Stimulated activated CD4-positive, alpha-beta T cell treated with anti-CD3 and anti-CD28 coated beads, Interleukin-1b, Interleukin-23, amount 100 ng/mL, for 24 hours (primary cell): ENCODE measurements around the gene YAP1.

Source experiments
- DNase-seq, 4 experiments: peaks; one replicate each; pipeline ENCODE4 v3.0.0-alpha.2; 2020; ENCODE audit warnings: low read depth in 4 of 4, low spot score in 1 of 4

Gene YAP1

DNA sequence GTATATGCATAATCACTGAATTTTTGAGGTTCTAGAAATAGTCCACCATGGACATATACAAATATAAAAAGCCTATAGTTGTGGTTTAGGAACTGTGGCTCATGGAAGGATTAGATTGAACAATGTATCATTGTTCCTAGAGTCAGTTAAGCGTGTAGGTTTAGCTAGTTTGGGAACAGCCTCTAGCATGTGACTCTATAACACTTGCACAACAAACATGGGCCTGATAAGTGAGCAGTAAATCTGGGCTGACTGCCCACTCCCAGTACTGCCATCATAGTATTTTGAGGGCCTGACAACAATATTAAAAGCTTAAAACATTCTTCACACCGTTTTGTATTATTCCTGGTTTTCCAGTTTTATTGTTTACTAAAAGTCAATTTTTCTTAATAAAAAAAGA, 47.0 kb downstream of the YAP1 start:
- no peak for DNase-seq

DNA sequence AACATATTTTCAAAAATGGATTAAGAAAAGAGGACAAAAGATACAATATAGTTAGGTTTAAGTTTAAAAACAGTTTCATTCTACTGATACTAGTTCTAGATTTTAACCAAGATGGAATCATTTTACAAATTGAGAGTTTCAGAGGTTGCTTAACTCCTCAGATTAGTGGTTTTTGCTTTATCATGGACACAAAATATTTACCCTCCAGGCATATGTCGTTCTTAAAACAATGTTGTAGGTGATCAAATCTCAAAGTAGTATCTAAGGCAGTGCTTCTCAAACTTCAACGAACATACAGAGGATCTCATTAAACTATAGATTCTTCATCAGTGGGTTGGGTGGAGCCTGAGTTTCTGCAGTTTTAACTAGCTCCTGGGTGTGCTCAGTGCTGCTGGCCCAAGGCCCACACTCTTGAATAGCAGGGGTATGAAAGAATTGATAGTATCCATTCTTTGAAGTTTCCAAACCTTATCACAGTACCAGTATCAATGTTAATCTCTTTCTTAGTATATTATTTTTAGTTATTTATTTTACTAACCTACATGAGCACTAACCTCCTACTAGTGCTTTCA, 48.0 kb downstream of the YAP1 start:
- no peak for DNase-seq

DNA sequence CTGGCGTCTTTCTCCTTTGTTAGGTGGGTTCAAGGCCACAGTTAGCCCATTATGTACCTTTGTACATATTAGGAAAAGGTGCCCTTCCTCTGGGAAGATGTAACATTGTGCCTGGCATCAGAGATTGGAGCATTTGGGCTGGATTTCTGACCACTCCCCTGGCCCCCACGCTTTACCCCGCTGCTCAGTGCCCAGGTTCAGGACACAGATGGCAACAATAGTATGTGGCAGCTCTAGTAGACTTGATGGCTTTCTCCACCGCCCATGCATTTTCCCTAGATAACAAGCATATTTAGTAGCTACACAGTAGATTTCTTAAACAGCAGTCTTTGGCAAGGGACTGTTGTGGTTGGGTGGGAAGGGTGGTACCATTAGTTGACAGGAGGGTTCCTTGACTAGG, 53.1 kb downstream of the YAP1 start:
- no peak for DNase-seq

- no peak for DNase-seq
Observed at GRCh38 chr11:102166175-102167064, 56.2 kb downstream of the YAP1 start.

- DNase-seq: no peak
Observed at GRCh38 chr11:102168481-102168880, 58.2 kb downstream of the YAP1 start.

DNA sequence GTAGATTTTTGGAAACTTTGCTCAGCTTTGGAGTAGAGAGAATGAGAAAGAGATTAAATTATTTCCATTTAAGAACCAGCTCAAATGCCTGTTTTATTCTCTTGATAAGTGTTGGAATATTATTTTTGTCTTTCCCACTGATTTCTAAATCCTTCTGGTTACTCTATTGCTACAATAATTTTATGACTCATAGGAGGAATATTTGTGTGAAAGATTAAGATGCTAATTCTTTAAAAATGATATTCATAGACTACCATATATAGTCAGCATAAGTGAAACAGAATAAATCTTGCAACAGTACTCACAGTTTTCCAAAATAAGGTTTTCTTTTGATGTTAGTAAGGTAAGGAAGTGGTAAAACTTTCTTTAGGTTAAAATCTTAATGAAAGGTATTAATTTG, 60.9 kb downstream of the YAP1 start:
- DNase-seq: no peak

DNA sequence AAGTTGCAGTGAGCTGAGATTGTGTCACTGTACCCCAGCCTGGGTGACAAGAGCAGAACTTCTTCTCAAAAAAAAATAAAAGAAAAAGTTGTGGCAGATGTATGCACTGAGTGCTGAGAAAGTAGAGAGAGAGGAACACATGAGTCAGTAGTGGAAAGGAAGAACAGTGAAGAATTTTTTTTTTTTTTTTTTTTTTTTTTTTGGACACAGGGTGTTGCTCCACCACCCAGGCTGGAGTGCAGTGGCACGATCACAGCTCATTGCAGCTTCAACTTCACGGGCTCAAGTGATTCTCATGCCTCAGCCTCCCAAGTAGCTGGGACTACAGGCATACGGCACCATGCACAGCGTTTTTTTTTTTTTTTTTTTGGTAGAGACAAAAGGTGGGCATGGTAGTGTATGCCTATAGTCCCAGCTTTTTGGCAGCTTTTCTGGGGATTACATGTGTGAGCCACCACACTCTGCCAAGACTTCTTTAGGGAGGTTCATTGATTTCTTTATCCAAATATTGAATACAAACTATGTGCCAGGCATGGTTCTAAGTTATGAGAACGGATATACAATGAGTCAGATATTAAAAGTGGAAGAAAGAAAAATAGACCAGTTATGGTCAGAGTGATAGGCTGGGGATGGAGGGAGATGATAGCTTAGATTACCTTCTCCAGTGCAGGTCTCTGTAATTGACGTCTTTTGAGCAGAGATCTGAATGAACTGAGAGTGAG, 62.0 kb downstream of the YAP1 start:
- no peak for DNase-seq

GRCh38 chr11:102177126-102177525, 66.9 kb downstream of the YAP1 start:
- DNase-seq: no peak

DNA sequence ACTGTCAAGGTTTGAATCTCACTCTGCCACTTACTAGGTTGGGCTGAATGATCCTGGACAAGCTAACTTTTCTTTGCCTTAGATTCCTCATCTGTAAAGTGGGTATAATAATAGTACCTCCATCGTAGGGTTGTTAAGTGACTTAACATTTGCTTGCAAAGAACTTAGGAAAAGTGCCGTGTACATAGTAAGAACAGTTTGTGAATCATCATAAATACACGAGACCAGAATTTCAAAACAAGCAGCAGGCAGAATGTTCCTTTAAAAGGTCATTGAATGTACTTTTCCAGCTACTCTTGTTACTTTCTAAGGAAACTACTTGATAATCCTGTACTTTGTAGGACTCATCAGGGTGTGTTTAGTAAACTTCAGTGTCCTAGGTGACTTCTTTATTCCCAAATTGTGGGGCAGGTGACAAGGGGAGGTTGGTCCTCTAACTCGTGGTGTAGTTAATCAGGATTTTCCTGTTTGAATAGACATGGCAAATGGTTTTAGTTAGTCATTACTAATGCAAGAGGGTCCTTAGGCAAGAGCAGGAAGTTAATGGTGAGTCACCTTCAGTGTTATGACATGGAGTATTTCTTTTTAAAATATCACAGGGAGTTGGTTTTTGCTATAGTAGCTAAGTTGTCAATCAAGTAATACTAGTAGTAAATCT, 67.9 kb downstream of the YAP1 start:
- DNase-seq: no peak

GRCh38 chr11:102179371-102179770, 69.1 kb downstream of the YAP1 start:
- no peak for DNase-seq

- no peak for DNase-seq
Observed at GRCh38 chr11:102184269-102184987, 74.2 kb downstream of the YAP1 start.

- no peak for DNase-seq
Observed at GRCh38 chr11:102186551-102187191, 76.4 kb downstream of the YAP1 start.

DNA sequence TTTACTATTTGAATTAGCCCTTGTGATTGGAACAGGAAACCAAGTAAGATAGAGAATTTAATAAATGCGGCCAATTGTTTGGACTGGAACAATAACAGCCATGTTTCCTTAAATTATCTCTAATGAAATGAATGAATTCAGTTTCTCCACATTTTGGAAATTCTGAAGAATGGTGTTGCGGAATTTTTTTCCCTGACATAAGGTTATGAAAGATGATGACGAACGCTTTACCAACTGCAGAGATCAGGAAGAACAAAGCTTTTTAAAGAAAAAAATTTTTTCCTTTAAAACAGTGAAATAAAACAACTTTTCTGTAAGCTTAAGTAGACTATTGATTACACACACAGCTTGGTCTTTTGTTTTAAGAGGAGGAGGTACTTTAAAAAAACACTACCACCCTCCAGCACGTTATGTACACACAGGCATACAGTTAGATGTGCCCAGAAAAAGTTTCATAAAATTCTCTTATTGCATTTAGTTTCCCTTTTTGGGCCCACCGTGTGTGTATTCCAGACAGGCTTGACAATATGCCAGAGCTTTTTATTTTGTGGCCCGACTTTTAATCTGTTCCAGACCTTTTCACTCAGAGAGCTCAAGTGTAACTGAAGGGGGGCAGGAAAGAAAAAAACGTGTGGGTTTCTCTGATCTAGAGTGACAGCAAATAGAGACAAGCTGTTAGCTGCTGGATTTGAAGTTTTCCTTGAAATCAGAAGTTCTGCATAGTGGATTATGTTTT, 77.3 kb downstream of the YAP1 start:
- no peak for DNase-seq

- DNase-seq: no peak
Observed at GRCh38 chr11:102188488-102188887, 78.2 kb downstream of the YAP1 start.

DNA sequence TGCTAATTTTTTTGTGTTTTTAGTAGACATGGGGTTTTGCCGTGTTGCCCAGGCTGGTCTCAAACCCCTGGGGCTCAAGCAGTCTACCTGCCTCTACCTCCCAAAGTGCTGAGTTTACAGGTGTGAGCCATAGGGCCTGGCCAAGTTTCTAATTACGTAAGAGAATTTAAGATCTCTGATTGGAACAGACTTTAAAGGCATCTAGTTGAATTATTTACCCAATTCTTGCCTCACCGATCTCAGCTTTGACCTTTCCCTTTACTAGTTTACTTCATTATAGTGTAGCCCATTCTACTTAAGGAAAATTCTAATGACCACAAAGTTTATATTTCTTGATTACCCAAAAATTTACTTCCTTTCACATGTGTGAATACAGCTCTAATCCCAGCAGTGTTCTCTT, 81.6 kb downstream of the YAP1 start:
- no peak for DNase-seq

- no peak for DNase-seq
Observed at GRCh38 chr11:102192349-102193066, 82.3 kb downstream of the YAP1 start.

DNA sequence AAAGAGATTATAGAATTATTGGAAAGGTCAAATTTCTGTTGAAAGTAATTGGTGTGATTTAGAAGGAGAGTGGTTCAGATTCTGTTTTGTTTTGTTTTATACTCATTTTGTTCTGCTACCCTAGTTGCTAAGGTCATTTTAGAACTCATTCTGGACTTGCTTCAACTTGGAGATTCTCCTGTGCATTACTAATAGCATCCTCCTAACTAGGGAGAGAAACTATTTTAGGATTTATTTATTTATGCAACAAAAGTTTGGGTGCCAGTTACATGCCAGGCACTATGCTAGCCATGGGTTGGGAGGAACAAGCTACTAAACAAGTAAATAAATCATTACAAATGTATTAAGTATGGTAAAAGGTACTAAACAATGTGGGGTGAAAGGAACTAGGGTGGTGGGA, 84.0 kb downstream of the YAP1 start:
- no peak for DNase-seq

- DNase-seq: no peak
Observed at GRCh38 chr11:102194990-102195389, 84.7 kb downstream of the YAP1 start.

DNA sequence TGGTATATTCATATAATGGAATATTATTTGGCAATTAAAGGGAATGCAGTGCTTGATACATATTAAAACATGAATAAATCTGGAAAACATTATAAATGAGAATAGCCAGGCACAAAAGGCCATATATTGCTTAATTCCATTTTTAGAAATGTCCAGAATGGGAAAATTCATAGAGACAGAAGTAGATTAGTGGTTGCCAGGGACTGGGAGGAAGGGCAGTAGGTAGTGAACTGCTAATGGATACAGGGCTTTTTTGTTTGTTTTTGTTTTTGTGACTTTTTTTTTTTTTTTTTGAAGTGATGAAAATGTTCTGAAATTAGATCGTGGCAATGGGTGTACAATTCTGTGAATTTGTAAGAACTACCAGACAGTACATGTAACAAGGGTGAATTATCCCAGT, 86.1 kb downstream of the YAP1 start:
- DNase-seq: no peak
